Peyer's patch (tissue), 4 donors: ENCODE data around the gene SYNRG. TPM values are rescaled to one million over a fixed set of nuclear protein-coding genes. Genes with fewer than 3 reads are reported as not detected.

ENCODE experiments used
- DNase-seq, 3 donors: peaks; one replicate each; pipeline ENCODE4 v3.0.0-alpha.2; 2017 to 2019
- H3K27ac ChIP-seq, 4 donors: fragments of 200-600 bp; sonication (generic); one replicate each; pipeline ENCODE4 v1.5.1; 2016 to 2019
- H3K27me3 ChIP-seq, 2 donors: fragments of 200-600 bp; sonication (generic); one replicate each; pipeline ENCODE4 v1.5.1; 2019
- H3K36me3 ChIP-seq, 3 donors: fragments of 200-600 bp; sonication (generic); one replicate each; pipeline ENCODE4 v1.5.1; 2016 to 2019
- H3K4me1 ChIP-seq, 4 donors: fragments of 200-600 bp; sonication (generic); one replicate each; pipeline ENCODE4 v1.5.1; 2016 to 2019
- H3K4me3 ChIP-seq, 4 donors: fragments of 200-600 bp; sonication (generic); 1 replicate in 3 of 4; 2 replicates in 1 of 4; pipeline ENCODE4 v1.5.1; 2016 to 2019; ENCODE audit warnings: mild to moderate bottlenecking in 1 of 4
- H3K9me3 ChIP-seq, 4 donors: fragments of 200-600 bp; sonication (generic); one replicate each; pipeline ENCODE4 v1.5.1; 2016 to 2019; ENCODE audit warnings: mild to moderate bottlenecking in 1 of 4
- POLR2A ChIP-seq, 2 donors: fragments of 450-650 bp; IDR thresholded peaks; one replicate each; pipeline ENCODE4 v1.5.1; 2017; ENCODE audit warnings: antibody characterized with exemption in 2 of 2, mild to moderate bottlenecking in 2 of 2, moderate library complexity in 2 of 2
- total RNA-seq, 4 donors: library from RNA; depleted of rRNA; stranded (reverse); fragments of >200 nt; gene quantifications; one replicate each; pipeline ENCODE4 v1.1.0, GENCODE V29; 2016
- TF ChIP-seq, protein P1 (sequence below), 6 experiments: fragments of 450-650 bp in 4 of 6; fragments of 200-600 bp in 2 of 6; sonication (generic) in 1 of 6; IDR thresholded peaks; one replicate each; pipeline ENCODE4 v1.5.1; 2017 to 2019; ENCODE audit warnings: antibody characterized with exemption in 6 of 6, mild to moderate bottlenecking in 3 of 6, moderate library complexity in 1 of 6

The SYNRG gene
- total RNA-seq, 4 donors from 2014 or later, result 42.5 to 102 (median 49.5) TPM

DNA sequence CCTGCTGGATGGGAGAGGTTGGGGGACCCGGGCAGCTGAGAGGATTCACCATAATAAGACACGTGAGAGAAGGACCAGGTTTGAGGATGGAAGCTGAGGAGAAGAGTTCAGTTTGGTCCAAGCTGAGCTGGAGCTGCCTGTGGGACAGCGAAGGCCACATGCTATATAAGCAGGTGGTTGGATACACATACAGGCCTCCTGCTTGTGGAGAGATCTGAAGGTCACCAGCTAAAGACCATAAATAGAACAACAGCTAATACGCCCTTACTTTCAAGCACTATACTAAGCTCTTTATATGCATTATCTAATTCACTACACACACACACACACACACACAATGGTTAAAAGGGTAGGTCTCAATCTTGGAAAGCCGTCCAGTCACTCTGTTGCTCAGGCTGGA lies 87.4 kb downstream of the SYNRG start:
- no peaks in the 10 kb centered on the region for H3K4me1 ChIP-seq
- TF ChIP-seq POLR2A (IDR thresholded peaks at IDR 0.05), result no peak
- TF ChIP-seq, protein P1, sequence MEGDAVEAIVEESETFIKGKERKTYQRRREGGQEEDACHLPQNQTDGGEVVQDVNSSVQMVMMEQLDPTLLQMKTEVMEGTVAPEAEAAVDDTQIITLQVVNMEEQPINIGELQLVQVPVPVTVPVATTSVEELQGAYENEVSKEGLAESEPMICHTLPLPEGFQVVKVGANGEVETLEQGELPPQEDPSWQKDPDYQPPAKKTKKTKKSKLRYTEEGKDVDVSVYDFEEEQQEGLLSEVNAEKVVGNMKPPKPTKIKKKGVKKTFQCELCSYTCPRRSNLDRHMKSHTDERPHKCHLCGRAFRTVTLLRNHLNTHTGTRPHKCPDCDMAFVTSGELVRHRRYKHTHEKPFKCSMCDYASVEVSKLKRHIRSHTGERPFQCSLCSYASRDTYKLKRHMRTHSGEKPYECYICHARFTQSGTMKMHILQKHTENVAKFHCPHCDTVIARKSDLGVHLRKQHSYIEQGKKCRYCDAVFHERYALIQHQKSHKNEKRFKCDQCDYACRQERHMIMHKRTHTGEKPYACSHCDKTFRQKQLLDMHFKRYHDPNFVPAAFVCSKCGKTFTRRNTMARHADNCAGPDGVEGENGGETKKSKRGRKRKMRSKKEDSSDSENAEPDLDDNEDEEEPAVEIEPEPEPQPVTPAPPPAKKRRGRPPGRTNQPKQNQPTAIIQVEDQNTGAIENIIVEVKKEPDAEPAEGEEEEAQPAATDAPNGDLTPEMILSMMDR (IDR thresholded peaks at IDR 0.05), result no peak
- H3K27me3 ChIP-seq, result no peaks in the 10 kb centered on the region
- H3K27ac ChIP-seq, result no peak overlapping the region
- peaks cover 0 to 63% (median 3%) of the 10 kb centered on the region in 3 donors for H3K36me3 ChIP-seq
- no peak overlapping the region for H3K4me3 ChIP-seq
- no peak for DNase-seq
- H3K9me3 ChIP-seq, result no peaks in the 10 kb centered on the region

DNA sequence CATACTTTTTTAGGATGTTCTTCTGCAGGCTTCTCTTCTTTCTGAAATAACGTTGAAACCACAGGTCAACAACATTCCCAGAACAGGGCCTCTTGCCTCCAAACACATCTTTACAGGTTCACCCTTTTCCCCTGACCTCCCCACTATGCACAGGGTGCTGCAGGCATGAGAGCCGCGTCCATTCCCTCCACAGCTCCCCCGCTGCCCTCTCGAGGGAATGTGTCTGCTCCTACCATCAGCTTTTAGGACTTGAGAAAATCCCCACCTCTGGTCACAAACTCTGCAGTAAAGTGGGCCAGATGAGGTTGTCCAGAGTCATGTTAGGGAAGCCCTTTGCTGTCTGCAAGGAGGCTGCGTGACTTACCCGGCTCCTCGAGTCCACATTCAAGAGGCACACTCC lies 89.0 kb downstream of the SYNRG start:
- Histone ChIP-seq H3K9me3 (no peaks in the 10 kb centered on the region), H3K27ac (no peak overlapping the region), H3K4me3 (no peak overlapping the region), H3K4me1 (no peaks in the 10 kb centered on the region), H3K36me3 (peaks cover 0 to 79% (median 3%) of the 10 kb centered on the region in 3 donors), H3K27me3 (no peaks in the 10 kb centered on the region)
- no peak for DNase-seq
- no peak for TF ChIP-seq POLR2A (IDR thresholded peaks at IDR 0.05)
- TF ChIP-seq, protein P1 (IDR thresholded peaks at IDR 0.05), result no peak

DNA sequence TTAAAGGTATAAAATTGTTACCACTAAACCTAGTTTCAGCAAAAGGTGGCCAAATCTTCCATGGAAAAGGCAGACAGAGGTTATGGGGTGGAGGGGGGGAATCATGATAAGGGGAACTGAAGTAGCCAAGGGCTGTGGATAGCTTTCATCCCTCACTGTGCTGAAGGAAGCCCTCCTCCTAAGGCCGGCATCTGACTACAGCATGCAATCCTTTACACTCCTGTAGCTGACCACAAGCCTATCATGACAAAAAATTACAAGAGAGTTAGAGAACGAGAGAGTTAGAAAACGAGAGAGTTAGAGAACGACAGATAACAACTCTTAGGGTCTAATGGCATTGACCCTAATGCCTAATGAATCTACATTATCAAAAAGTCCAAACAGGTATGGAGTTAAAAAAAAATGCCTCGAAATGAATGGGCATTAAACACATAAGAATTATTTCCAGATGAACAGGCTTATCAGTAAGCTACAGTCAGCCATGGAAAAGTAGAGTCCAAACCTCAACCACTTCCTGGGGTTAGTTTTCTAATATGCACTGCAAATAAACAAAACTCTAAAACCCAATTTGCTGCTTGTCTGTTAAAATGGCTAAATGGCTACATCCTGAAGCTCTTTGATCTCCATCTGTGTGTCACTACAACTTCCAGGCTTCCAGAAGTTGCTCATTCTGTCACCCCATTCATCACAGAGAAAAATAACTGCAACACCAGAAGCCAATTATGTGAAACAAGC lies 89.8 kb downstream of the SYNRG start:
- Histone ChIP-seq H3K9me3 (no peaks in the 10 kb centered on the region), H3K27ac (no peak overlapping the region), H3K27me3 (no peaks in the 10 kb centered on the region), H3K4me1 (no peaks in the 10 kb centered on the region), H3K36me3 (peaks cover 0 to 78% (median 3%) of the 10 kb centered on the region in 3 donors), H3K4me3 (no peak overlapping the region)
- TF ChIP-seq, protein P1 (IDR thresholded peaks at IDR 0.05), result no peak
- TF ChIP-seq POLR2A (IDR thresholded peaks at IDR 0.05), result no peak
- no peak for DNase-seq

DNA sequence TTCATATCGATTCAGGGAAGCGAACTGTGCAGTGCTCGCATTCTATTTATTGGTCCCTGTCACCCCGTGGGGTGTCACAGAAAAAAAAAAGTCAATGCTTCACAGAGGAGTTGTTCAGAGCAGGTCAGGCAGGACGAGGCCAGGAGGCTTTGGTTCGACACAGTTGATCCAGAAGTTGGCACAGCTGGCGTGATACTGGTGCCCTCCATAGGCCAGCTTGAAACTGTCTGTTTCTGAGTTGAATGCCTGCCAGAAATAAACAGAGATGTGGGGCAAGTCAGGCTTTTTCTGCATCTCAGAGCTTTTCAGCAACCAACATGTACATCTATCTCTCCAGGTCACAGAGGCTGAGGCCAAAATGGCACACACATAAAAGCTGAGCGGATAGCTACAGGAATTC lies 90.4 kb downstream of the SYNRG start:
- peaks cover 0 to 75% (median under 1%) of the 10 kb centered on the region in 3 donors for H3K36me3 ChIP-seq
- no peaks in the 10 kb centered on the region for H3K27me3 ChIP-seq
- no peaks in the 10 kb centered on the region for H3K9me3 ChIP-seq
- H3K4me1 ChIP-seq, result no peaks in the 10 kb centered on the region
- TF ChIP-seq, protein P1 (IDR thresholded peaks at IDR 0.05), result no peak
- no peak for TF ChIP-seq POLR2A (IDR thresholded peaks at IDR 0.05)
- no peak overlapping the region for H3K27ac ChIP-seq
- no peak for DNase-seq
- H3K4me3 ChIP-seq, result no peak overlapping the region

DNA sequence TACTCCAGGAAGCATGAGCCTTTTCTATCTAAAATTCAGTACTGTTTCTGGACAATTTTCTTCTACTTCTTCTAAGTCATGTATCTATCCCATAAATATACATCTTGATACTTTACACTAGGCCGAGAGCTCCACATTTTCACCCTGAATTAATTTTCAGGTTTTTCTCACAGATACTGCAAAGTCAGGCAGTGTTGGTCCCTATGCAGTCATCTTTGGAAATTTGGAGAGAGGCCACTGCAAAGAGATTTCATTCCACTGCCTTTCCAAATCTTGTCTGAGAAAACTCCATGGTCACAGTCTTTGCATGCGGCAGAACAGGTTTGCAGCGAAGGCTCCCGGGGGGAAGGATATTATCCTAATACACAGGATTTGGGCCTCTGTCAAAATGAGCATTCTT lies 91.3 kb downstream of the SYNRG start:
- H3K9me3 ChIP-seq, result no peaks in the 10 kb centered on the region
- no peak overlapping the region for H3K27ac ChIP-seq
- no peaks in the 10 kb centered on the region for H3K4me1 ChIP-seq
- no peak for DNase-seq
- H3K4me3 ChIP-seq, result no peak overlapping the region
- peaks cover 0 to 73% (median 0%) of the 10 kb centered on the region in 3 donors for H3K36me3 ChIP-seq
- H3K27me3 ChIP-seq, result no peaks in the 10 kb centered on the region
- no peak for TF ChIP-seq POLR2A (IDR thresholded peaks at IDR 0.05)
- TF ChIP-seq, protein P1 (IDR thresholded peaks at IDR 0.05), result no peak
